Liver (tissue), 9 donors: ENCODE results near the gene ZNF189. TPM values are rescaled to one million over a fixed set of nuclear protein-coding genes. Genes with fewer than 3 reads are reported as not detected.

ENCODE experiments used
- DNase-seq: peaks from one replicate; pipeline ENCODE4 v3.0.0-alpha.2; 2017; ENCODE audit warnings: low spot score
- H3K27ac ChIP-seq, 2 donors: one replicate each; pipeline ENCODE4 v1.7.0; 2013; ENCODE audit warnings: inconsistent platforms in 2 of 2, low read length in 2 of 2, control low read depth in 1 of 2, low read depth in 1 of 2, mild to moderate bottlenecking in 1 of 2
- H3K27me3 ChIP-seq, 4 donors: one replicate each; pipeline versions ENCODE4 v1.6.1 to v1.7.0; 2013; ENCODE audit warnings: low read length in 3 of 4, inconsistent platforms in 1 of 4, mild to moderate bottlenecking in 1 of 4, moderate library complexity in 1 of 4; ENCODE audit not compliant: control insufficient read depth in 4 of 4, insufficient read depth in 4 of 4
- H3K36me3 ChIP-seq, 4 donors: one replicate each; pipeline versions ENCODE4 v1.6.1 to v1.7.0; 2013; ENCODE audit warnings: low read length in 3 of 4, mild to moderate bottlenecking in 3 of 4, low read depth in 1 of 4, moderate library complexity in 1 of 4; ENCODE audit not compliant: control insufficient read depth in 4 of 4, insufficient read depth in 3 of 4
- H3K4me1 ChIP-seq, 4 donors: one replicate each; pipeline versions ENCODE4 v1.6.1 to v1.7.0; 2013; ENCODE audit warnings: low read length in 3 of 4, mild to moderate bottlenecking in 3 of 4, moderate library complexity in 1 of 4; ENCODE audit not compliant: control insufficient read depth in 4 of 4, insufficient read depth in 4 of 4
- H3K4me3 ChIP-seq, 3 donors: one replicate each; pipeline versions ENCODE4 v1.6.1 to v1.7.0; 2013; ENCODE audit warnings: low read length in 3 of 3, control low read depth in 1 of 3, low read depth in 1 of 3, mild to moderate bottlenecking in 1 of 3
- H3K9ac ChIP-seq, 2 donors: one replicate each; pipeline ENCODE4 v1.7.0; 2013; ENCODE audit warnings: low read length in 2 of 2, mild to moderate bottlenecking in 2 of 2, moderate library complexity in 2 of 2, control low read depth in 1 of 2, low read depth in 1 of 2
- H3K9me3 ChIP-seq, 4 donors: one replicate each; pipeline versions ENCODE4 v1.6.1 to v1.7.0; 2013; ENCODE audit warnings: low read length in 3 of 4; ENCODE audit not compliant: control insufficient read depth in 4 of 4
- CTCF ChIP-seq: fragments of 150-350 bp; IDR thresholded peaks from 2 replicates; pipeline ENCODE4 v1.5.1; 2017; ENCODE audit warnings: improper control_type of control experiment, low read depth, low read length; ENCODE audit not compliant: missing input control
- FOXA2 ChIP-seq: IDR thresholded peaks from 2 replicates; pipeline ENCODE4 v1.6.1; 2016; ENCODE audit warnings: antibody characterized with exemption
- GABPA ChIP-seq, 2 donors: IDR thresholded peaks in 1 of 2; conservative IDR thresholded peaks in 1 of 2; 2 replicates each; pipeline ENCODE4 v1.6.1; 2016; ENCODE audit warnings: antibody characterized with exemption in 2 of 2, mild to moderate bottlenecking in 1 of 2, moderate library complexity in 1 of 2
- HNF4A ChIP-seq, 2 donors: conservative IDR thresholded peaks; 2 replicates each; pipeline ENCODE4 v1.6.1; 2016; ENCODE audit warnings: antibody characterized with exemption in 2 of 2, mild to moderate bottlenecking in 2 of 2
- JUND ChIP-seq, 2 donors: IDR thresholded peaks; 2 replicates each; pipeline ENCODE4 v1.6.1; 2016; ENCODE audit warnings: antibody characterized with exemption in 2 of 2
- MAX ChIP-seq: IDR thresholded peaks from 2 replicates; pipeline ENCODE4 v1.6.1; 2016; ENCODE audit warnings: antibody characterized with exemption
- NR2F2 ChIP-seq: IDR thresholded peaks from 2 replicates; pipeline ENCODE4 v1.6.1; 2016; ENCODE audit warnings: antibody characterized with exemption
- RXRA ChIP-seq, 2 donors: IDR thresholded peaks; 2 replicates each; pipeline ENCODE4 v1.6.1; 2017 to 2018; ENCODE audit warnings: antibody characterized with exemption in 2 of 2, mild to moderate bottlenecking in 1 of 2
- SP1 ChIP-seq: IDR thresholded peaks from 2 replicates; pipeline ENCODE4 v1.6.1; 2018; ENCODE audit warnings: antibody characterized with exemption, mild to moderate bottlenecking
- TAF1 ChIP-seq: conservative IDR thresholded peaks from 2 replicates; pipeline ENCODE4 v1.6.1; 2016; ENCODE audit warnings: antibody characterized with exemption, mild to moderate bottlenecking
- YY1 ChIP-seq: IDR thresholded peaks from 2 replicates; pipeline ENCODE4 v1.6.1; 2016; ENCODE audit warnings: antibody characterized with exemption, mild to moderate bottlenecking
- WGBS: extraction: QIAGEN DNeasy Blood & Tissue Kit; methylation state at CpG from one replicate; pipeline ENCODE4 v1.1.7; 2013; 5-methylcytosine and 5-hydroxymethylcytosine counted together
- polyA plus RNA-seq, 2 donors: library from polyadenylated mRNA; stranded (reverse) in 1 of 2; unstranded in 1 of 2; fragments of 200-250 nt in 1 of 2; fragments of >200 nt in 1 of 2; fragmentation: Nextera tagmentation in 1 of 2; extraction: Ambion mirVana in 1 of 2; gene quantifications; one replicate each; pipeline versions ENCODE4 v1.2.1 to v1.2.3, GENCODE V29; 2013 to 2015
- total RNA-seq, 2 donors: library from RNA; depleted of rRNA; stranded (reverse); fragments of >200 nt; gene quantifications; one replicate each; pipeline ENCODE4 v1.2.3, GENCODE V29; 2014
- donor health status: healthy.
- donor health status: healthy.
- donor health status: healthy.
- donor health status: healthy.
- donor health status: healthy.

Gene ZNF189
- total and polyA plus RNA-seq, 4 donors, result 4.4 to 16.1 (median 8.3) TPM

GRCh38 chr9:101419863-101420262, 21.2 kb downstream of the ZNF189 start:
- TF ChIP-seq SP1 (peak; percentile 7), TAF1 (no peak), CTCF (no peak), HNF4A (conservative IDR thresholded peaks at IDR 0.05) (no peak), JUND (IDR thresholded peaks at IDR 0.05) (peak in 1 of 2 donors; percentile 19)
- peaks cover 0 to 4% (median 3%) of the 10 kb centered on the region in 4 donors for H3K4me1 ChIP-seq
- peaks cover 0 to 39% (median 27%) of the 10 kb centered on the region in 4 donors for H3K36me3 ChIP-seq
- H3K27me3 ChIP-seq, result no peaks in the 10 kb centered on the region
- DNase-seq, result no peak
- H3K27ac ChIP-seq, result no peak overlapping the region
- peaks cover 0 to 2% (median 0%) of the 10 kb centered on the region in 4 donors for H3K9me3 ChIP-seq
- no peak overlapping the region for H3K4me3 ChIP-seq
- H3K9ac ChIP-seq, result no peak overlapping the region
- WGBS, result 65% methylated on average over 2 of the region's 2 CpGs

GRCh38 chr9:101421653-101422065, 23.0 kb downstream of the ZNF189 start:
- Histone ChIP-seq H3K36me3 (peaks cover 4 to 56% (median 44%) of the 10 kb centered on the region in 4 donors), H3K27me3 (no peaks in the 10 kb centered on the region), H3K9me3 (no peaks in the 10 kb centered on the region), H3K9ac (no peak overlapping the region), H3K4me3 (no peak overlapping the region), H3K27ac (no peak overlapping the region), H3K4me1 (peaks cover 0 to 13% (median 6%) of the 10 kb centered on the region in 4 donors)
- DNase-seq, result peak; percentile 60
- WGBS, result 46% methylated on average over 5 of the region's 5 CpGs
- peak; percentile 71 to 77 for TF ChIP-seq RXRA (IDR thresholded peaks at IDR 0.05)
- no peak for TF ChIP-seq YY1
- TF ChIP-seq JUND (IDR thresholded peaks at IDR 0.05), result peak in 1 of 2 donors; percentile 54
- peak; percentile 48 to 49 for TF ChIP-seq HNF4A (conservative IDR thresholded peaks at IDR 0.05)
- peak; percentile 52 for TF ChIP-seq NR2F2
- TF ChIP-seq GABPA (IDR thresholded peaks at IDR 0.05 in 1 of 2, conservative IDR thresholded peaks at IDR 0.05 in 1 of 2), result no peak
- peak; percentile 30 for TF ChIP-seq SP1
- no peak for TF ChIP-seq MAX

- Histone ChIP-seq H3K4me3 (no peak overlapping the region), H3K36me3 (peaks cover 6 to 88% (median 62%) of the 10 kb centered on the region in 4 donors), H3K9me3 (no peaks in the 10 kb centered on the region), H3K27me3 (no peaks in the 10 kb centered on the region), H3K27ac (peak overlapping the region in 1 of 2 donors; percentile 12), H3K4me1 (peaks cover 4 to 57% (median 31%) of the 10 kb centered on the region in 4 donors), H3K9ac (no peak overlapping the region)
- no peak for DNase-seq
- 89% methylated on average over 8 of the region's 8 CpGs for WGBS
- TF ChIP-seq YY1 (no peak), FOXA2 (peak; percentile 16), SP1 (no peak), HNF4A (conservative IDR thresholded peaks at IDR 0.05) (no peak), TAF1 (no peak), NR2F2 (no peak)
Measured at GRCh38 chr9:101427358-101427757, 28.7 kb downstream of the ZNF189 start.
